GM12878 (cell line): ENCODE results near the gene EIF2B5. TPM values are rescaled to one million over a fixed set of nuclear protein-coding genes. Genes with fewer than 3 reads are reported as not detected.

Source experiments
- CHD1 ChIP-seq: IDR thresholded peaks from 2 replicates; pipeline ENCODE4 v1.6.1; 2012; ENCODE audit warnings: low read depth, low read length, improper control_type of control experiment
- CHD4 ChIP-seq: fragments of 200-600 bp; sonication (generic); IDR thresholded peaks from 2 replicates; pipeline ENCODE4 v1.6.1; 2016; ENCODE audit warnings: mild to moderate bottlenecking
- CREB1 ChIP-seq: IDR thresholded peaks from 2 replicates; pipeline ENCODE4 v1.6.1; 2012; ENCODE audit warnings: low read depth, mild to moderate bottlenecking, inconsistent platforms
- CREM ChIP-seq: IDR thresholded peaks from 2 replicates; pipeline ENCODE4 v1.6.1; 2014; ENCODE audit warnings: antibody characterized with exemption, low read depth
- ETV6 ChIP-seq, 2 experiments: fragments of 450-650 bp in 1 of 2; IDR thresholded peaks in 1 of 2; conservative IDR thresholded peaks in 1 of 2; 2 replicates each; pipeline ENCODE4 v1.6.1; 2014; ENCODE audit warnings: antibody characterized with exemption in 1 of 2, borderline replicate concordance in 1 of 2, low read depth in 1 of 2, mild to moderate bottlenecking in 1 of 2, moderate library complexity in 1 of 2
- FOXK2 ChIP-seq: fragments of 450-650 bp; IDR thresholded peaks from 2 replicates; pipeline ENCODE4 v1.6.1; 2017; ENCODE audit warnings: mild to moderate bottlenecking, moderate library complexity
- HDAC6 ChIP-seq: fragments of 200-600 bp; sonication (generic); IDR thresholded peaks from one replicate; pipeline ENCODE4 v1.8.0; 2017; ENCODE audit warnings: antibody characterized with exemption; ENCODE audit not compliant: unreplicated experiment
- IKZF1 ChIP-seq: fragments of 450-650 bp; conservative IDR thresholded peaks from 2 replicates; pipeline ENCODE4 v1.6.1; 2017; ENCODE audit warnings: antibody characterized with exemption, mild to moderate bottlenecking
- MEF2B ChIP-seq: fragments of 450-650 bp; IDR thresholded peaks from 2 replicates; pipeline ENCODE4 v1.6.1; 2018; ENCODE audit warnings: mild to moderate bottlenecking, moderate library complexity; ENCODE audit not compliant: partially characterized antibody, poor library complexity, severe bottlenecking
- MYB ChIP-seq: fragments of 150-350 bp; IDR thresholded peaks from 2 replicates; pipeline ENCODE4 v1.6.1; 2014; ENCODE audit warnings: mild to moderate bottlenecking, low read depth, low read length, borderline replicate concordance
- NFYA ChIP-seq: IDR thresholded peaks from 2 replicates; pipeline ENCODE4 v1.6.1; 2011; ENCODE audit warnings: low read depth, mild to moderate bottlenecking, low read length, improper control_type of control experiment, borderline replicate concordance
- NR2C1 ChIP-seq: fragments of 450-650 bp; IDR thresholded peaks from 2 replicates; pipeline ENCODE4 v1.6.1; 2017; ENCODE audit warnings: antibody characterized with exemption, mild to moderate bottlenecking, moderate library complexity
- PAX8 ChIP-seq: fragments of 450-650 bp; IDR thresholded peaks from 2 replicates; pipeline ENCODE4 v1.6.1; 2017; ENCODE audit warnings: mild to moderate bottlenecking, moderate library complexity
- POLR2A ChIP-seq: IDR thresholded peaks from 2 replicates; pipeline ENCODE4 v1.6.1; 2011; ENCODE audit warnings: low read depth, mild to moderate bottlenecking, low read length
- POU2F2 ChIP-seq: IDR thresholded peaks from 3 replicates; pipeline ENCODE4 v1.6.1; 2011; ENCODE audit warnings: low read depth, mild to moderate bottlenecking, low read length, borderline replicate concordance
- RELA ChIP-seq: fragments of 450-650 bp; IDR thresholded peaks from 2 replicates; pipeline ENCODE4 v1.8.0; 2014; ENCODE audit warnings: borderline replicate concordance; ENCODE audit not compliant: partially characterized antibody
- SMAD5 ChIP-seq: IDR thresholded peaks from 2 replicates; pipeline ENCODE4 v1.6.1; 2016; ENCODE audit warnings: antibody characterized with exemption, low read depth
- SMARCA5 ChIP-seq: fragments of 450-650 bp; IDR thresholded peaks from 2 replicates; pipeline ENCODE4 v1.6.1; 2017; ENCODE audit warnings: mild to moderate bottlenecking
- SMC3 ChIP-seq: IDR thresholded peaks from 2 replicates; pipeline ENCODE4 v1.6.1; 2011; ENCODE audit warnings: low read length, improper control_type of control experiment, borderline replicate concordance
- TBL1XR1 ChIP-seq: IDR thresholded peaks from 2 replicates; pipeline ENCODE4 v1.6.1; 2012; ENCODE audit warnings: low read depth, low read length, improper control_type of control experiment
- TCF3 ChIP-seq: IDR thresholded peaks from 2 replicates; pipeline ENCODE4 v1.6.1; 2012; ENCODE audit warnings: low read depth, mild to moderate bottlenecking, low read length, borderline replicate concordance; ENCODE audit not compliant: insufficient read depth
- TCF7 ChIP-seq: IDR thresholded peaks from 2 replicates; pipeline ENCODE4 v1.6.1; 2014; ENCODE audit warnings: antibody characterized with exemption, borderline replicate concordance
- ZNF274 ChIP-seq: IDR thresholded peaks from one replicate; pipeline ENCODE4 v1.8.0; 2011; ENCODE audit not compliant: insufficient read length, insufficient read depth
- polyA plus RNA-seq, 11 experiments: library from polyadenylated mRNA; depleted of rRNA in 4 of 11; unstranded in 6 of 11; stranded (reverse) in 5 of 11; fragments of >200 nt; fragmentation: Nextera tagmentation in 4 of 11; fragmentation: Illumina TruSeq in 1 of 11; extraction: Ambion mirVana in 4 of 11; extraction: Trizol in 1 of 11; gene quantifications; 1 replicate in 1 of 11; 2 replicates in 10 of 11; pipeline versions ENCODE4 v1.2.1 to v1.2.3, GENCODE V29; 2011 to 2016; ENCODE audit warnings: inconsistent platforms in 2 of 11, missing spikeins in 2 of 11, low read depth in 1 of 11
- total RNA-seq, 4 experiments: library from RNA; depleted of rRNA in 3 of 4; stranded (reverse); fragments of >200 nt in 3 of 4; fragmentation: Illumina TruSeq in 1 of 4; extraction: Trizol in 1 of 4; gene quantifications; 2 replicates each; pipeline versions ENCODE4 v1.2.1 to v1.2.3, GENCODE V29; 2013 to 2021
- TF ChIP-seq, protein P1 (sequence below): fragments of 450-650 bp; IDR thresholded peaks from 2 replicates; pipeline ENCODE4 v1.6.1; 2017; ENCODE audit warnings: mild to moderate bottlenecking, moderate library complexity
- TF ChIP-seq, protein P2 (sequence below): IDR thresholded peaks from 2 replicates; pipeline ENCODE4 v1.6.1; 2011; ENCODE audit warnings: mild to moderate bottlenecking, low read depth, low read length, moderate library complexity; ENCODE audit not compliant: insufficient replicate concordance
- TF ChIP-seq, protein P3 (sequence below): IDR thresholded peaks from 2 replicates; pipeline ENCODE4 v1.6.1; 2012; ENCODE audit warnings: low read depth, low read length, improper control_type of control experiment

EIF2B5 gene
- total and polyA plus RNA-seq, 10 of the 15 experiments (the other 5 are each of a cell fraction or from before 2014, with no cell fraction given), result 13.7 to 82.7 (median 52.2) TPM

DNA sequence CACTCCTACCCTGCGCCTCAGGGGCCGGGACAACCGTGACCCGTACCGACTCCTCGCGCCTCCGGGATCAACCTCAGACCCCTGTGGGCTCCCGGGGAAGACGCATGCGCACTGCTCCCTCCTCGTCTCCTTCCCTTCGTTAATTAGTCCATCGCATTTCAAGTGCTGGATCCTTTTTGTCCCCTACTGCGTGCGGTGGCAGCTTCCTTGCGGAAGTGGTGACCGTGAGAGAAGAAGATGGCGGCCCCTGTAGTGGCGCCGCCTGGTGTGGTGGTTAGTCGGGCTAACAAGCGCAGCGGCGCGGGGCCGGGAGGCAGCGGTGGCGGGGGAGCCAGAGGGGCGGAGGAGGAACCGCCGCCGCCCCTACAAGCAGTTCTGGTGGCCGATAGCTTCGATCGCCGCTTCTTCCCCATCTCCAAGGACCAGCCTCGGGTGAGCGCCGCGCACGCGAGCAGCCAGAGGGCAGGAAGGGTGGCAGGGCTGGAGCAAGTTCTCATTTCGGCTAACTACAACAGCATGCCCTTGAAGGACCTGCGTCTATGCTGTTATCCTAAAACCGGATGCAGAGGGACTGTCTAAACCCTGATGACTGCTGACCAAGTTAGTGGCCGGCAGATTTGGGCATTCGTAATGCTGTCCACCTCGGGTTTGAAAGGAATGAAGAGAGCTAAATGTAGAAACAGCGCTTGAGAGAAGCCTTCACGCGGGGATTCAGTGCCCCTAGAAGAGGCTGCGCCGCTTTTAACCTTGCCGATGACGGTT is at the start of gene EIF2B5 (continued):
- TF ChIP-seq HDAC6, result no peak
- TF ChIP-seq FOXK2, result 0 out of 2 replicates have a peak, but pooled peaks have one; percentile 15
- peak; percentile 41; the same call in 1 of the 2 replicates for TF ChIP-seq SMARCA5
- TF ChIP-seq MYB, result no peak
- peak; percentile 75 for TF ChIP-seq CREM
- TF ChIP-seq, protein P1, sequence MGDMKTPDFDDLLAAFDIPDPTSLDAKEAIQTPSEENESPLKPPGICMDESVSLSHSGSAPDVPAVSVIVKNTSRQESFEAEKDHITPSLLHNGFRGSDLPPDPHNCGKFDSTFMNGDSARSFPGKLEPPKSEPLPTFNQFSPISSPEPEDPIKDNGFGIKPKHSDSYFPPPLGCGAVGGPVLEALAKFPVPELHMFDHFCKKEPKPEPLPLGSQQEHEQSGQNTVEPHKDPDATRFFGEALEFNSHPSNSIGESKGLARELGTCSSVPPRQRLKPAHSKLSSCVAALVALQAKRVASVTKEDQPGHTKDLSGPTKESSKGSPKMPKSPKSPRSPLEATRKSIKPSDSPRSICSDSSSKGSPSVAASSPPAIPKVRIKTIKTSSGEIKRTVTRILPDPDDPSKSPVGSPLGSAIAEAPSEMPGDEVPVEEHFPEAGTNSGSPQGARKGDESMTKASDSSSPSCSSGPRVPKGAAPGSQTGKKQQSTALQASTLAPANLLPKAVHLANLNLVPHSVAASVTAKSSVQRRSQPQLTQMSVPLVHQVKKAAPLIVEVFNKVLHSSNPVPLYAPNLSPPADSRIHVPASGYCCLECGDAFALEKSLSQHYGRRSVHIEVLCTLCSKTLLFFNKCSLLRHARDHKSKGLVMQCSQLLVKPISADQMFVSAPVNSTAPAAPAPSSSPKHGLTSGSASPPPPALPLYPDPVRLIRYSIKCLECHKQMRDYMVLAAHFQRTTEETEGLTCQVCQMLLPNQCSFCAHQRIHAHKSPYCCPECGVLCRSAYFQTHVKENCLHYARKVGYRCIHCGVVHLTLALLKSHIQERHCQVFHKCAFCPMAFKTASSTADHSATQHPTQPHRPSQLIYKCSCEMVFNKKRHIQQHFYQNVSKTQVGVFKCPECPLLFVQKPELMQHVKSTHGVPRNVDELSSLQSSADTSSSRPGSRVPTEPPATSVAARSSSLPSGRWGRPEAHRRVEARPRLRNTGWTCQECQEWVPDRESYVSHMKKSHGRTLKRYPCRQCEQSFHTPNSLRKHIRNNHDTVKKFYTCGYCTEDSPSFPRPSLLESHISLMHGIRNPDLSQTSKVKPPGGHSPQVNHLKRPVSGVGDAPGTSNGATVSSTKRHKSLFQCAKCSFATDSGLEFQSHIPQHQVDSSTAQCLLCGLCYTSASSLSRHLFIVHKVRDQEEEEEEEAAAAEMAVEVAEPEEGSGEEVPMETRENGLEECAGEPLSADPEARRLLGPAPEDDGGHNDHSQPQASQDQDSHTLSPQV, result no peak
- 0 out of 2 replicates have a peak, but pooled peaks have one; percentile 36 for TF ChIP-seq TBL1XR1
- peak; percentile 66; the same call in 1 of the 2 replicates for TF ChIP-seq SMAD5
- TF ChIP-seq, protein P2, sequence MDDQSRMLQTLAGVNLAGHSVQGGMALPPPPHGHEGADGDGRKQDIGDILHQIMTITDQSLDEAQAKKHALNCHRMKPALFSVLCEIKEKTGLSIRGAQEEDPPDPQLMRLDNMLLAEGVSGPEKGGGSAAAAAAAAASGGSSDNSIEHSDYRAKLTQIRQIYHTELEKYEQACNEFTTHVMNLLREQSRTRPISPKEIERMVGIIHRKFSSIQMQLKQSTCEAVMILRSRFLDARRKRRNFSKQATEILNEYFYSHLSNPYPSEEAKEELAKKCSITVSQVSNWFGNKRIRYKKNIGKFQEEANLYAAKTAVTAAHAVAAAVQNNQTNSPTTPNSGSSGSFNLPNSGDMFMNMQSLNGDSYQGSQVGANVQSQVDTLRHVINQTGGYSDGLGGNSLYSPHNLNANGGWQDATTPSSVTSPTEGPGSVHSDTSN, result no peak
- TF ChIP-seq PAX8, result no peak
- TF ChIP-seq CHD1, result peak; percentile 67; the same call in 1 of the 2 replicates
- TF ChIP-seq SMC3, result peak; percentile 19; the same call in 1 of the 2 replicates
- TF ChIP-seq NR2C1, result no peak; the same call in 1 of the 2 replicates
- no peak for TF ChIP-seq MEF2B
- peak; percentile 56 for TF ChIP-seq RELA
- peak; percentile 84; the same call in 2 of the 3 replicates for TF ChIP-seq POU2F2
- TF ChIP-seq, protein P3, sequence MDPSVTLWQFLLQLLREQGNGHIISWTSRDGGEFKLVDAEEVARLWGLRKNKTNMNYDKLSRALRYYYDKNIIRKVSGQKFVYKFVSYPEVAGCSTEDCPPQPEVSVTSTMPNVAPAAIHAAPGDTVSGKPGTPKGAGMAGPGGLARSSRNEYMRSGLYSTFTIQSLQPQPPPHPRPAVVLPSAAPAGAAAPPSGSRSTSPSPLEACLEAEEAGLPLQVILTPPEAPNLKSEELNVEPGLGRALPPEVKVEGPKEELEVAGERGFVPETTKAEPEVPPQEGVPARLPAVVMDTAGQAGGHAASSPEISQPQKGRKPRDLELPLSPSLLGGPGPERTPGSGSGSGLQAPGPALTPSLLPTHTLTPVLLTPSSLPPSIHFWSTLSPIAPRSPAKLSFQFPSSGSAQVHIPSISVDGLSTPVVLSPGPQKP, result peak; percentile 91
- TF ChIP-seq ZNF274, result no peak
- 0 out of 4 replicates have a peak, but pooled peaks of 1 of the 2 experiments have one; percentile 45 for TF ChIP-seq ETV6 (conservative IDR thresholded peaks at IDR 0.05 in 1 of 2, IDR thresholded peaks at IDR 0.05 in 1 of 2; ENCODE audit: borderline replicate concordance in 1 of 2, low read depth in 1 of 2)
- TF ChIP-seq CHD4, result no peak
- TF ChIP-seq IKZF1, result peak; percentile 92
- TF ChIP-seq POLR2A, result peak; percentile 96
- no peak for TF ChIP-seq NFYA
- TF ChIP-seq CREB1, result peak; percentile 79
- TF ChIP-seq TCF3, result no peak
- no peak for TF ChIP-seq TCF7
